ENCODE data around the gene CTCFL. TPM values are rescaled to one million over a fixed set of nuclear protein-coding genes. Genes with fewer than 3 reads are reported as not detected.

The CTCFL gene
- total RNA-seq, 1 donor, result not detected

DNA sequence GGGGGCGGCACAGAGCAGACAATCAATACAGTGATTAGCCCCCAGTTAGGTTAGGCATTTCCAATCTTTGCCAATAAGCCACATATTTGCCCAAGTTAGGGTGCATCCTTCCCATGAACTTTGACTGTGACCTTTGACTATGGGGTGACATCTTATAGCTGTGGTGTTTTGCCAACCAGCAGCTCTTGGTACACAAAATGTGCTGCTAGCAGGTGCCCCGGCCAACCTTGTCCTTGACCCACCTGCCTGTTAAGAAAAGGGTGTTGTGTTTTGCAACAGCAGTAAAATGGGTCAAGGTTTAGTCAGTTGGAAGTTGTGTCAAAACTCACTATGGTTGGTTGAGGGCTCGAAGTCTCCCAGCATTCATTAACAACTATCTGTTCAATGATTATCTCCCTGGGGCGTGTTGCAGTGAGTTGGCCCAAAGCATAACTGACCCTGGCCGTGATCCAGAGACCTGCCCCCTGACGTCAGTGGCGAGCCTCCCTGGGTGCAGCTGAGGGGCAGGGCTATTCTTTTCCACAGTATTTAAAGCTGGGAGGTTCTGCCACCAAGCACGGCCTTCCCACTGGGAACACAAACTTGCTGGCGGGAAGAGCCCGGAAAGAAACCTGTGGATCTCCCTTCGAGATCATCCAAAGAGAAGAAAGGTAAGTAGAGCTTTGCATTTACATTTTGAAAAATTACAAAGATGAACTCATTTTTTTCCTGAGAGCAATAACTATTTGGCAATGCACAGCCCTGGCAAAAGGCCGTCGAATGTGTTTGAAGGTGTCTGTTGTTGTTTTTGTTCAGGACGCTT is 35.8 kb upstream of the CTCFL start, which contains the start of gene PCK1:
Gene PCK1 (plus strand): TSS at position 557 of the 802 bp plus-strand sequence. CDS start 302 bp downstream, outside the sequence.
- DNase-seq (ENCODE audit: low read depth in 2 of 3, low spot score in 2 of 3), result no peak

DNA sequence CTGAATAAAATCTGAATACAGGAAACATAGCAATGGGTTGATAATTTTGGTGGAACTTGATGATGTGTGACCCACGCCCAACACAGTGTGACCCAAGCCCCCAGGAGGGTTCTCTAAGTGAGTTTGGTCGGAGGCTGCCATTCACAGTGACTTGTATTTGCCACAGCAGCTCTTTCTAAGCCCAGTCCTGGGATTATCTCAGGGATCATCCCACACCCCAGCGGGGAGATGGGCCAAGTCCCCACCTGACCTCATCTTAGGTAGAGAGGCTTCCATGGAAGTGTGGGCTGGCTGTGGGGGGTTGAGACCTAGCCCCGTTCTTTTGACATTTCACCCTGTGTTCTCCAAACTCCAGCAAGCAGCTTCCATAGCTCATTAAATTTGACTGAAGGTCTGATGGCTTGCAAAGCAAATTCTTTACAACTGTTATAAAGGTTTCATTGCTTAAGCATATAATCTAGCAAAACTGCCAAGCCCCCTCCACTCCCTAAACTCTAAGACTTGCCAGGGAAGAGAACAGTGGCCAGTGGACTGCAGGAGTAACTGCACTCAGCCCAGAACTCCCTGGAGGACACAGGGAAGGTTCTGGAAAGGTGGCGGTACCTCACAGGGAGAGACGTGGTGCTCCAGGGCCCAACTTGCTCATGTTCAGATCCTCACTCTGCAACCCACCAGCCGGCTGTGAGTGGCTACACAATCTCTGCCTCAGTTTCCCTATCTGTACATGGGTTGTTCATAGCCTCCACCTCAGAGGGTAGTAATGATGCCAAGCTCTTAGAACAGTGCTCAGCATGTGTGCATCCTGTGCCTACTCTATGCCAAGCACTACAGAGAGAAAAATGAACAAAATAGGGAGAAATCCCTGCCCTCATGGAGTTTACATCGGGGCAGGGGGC is 35.0 kb upstream of the CTCFL start:
- DNase-seq (ENCODE audit: low read depth in 2 of 3, low spot score in 2 of 3), result no peak

DNA sequence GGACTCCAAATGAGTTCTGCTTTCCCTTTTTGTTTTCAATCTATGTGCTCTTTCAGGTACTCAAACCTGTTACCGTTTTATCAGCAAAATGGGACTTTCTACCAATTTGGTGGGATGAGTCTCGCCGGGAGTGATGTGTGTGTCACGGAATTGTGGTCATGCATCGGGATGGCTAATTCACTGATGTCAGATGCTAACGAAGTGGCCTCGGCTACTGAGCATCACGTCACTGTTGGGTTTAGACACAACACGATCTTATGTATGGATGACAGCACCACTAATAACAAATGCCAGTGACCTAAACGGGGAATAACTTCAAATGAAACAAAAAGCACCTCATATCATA is 34.3 kb upstream of the CTCFL start:
- DNase-seq (ENCODE audit: low read depth in 2 of 3, low spot score in 2 of 3), result no peak

DNA sequence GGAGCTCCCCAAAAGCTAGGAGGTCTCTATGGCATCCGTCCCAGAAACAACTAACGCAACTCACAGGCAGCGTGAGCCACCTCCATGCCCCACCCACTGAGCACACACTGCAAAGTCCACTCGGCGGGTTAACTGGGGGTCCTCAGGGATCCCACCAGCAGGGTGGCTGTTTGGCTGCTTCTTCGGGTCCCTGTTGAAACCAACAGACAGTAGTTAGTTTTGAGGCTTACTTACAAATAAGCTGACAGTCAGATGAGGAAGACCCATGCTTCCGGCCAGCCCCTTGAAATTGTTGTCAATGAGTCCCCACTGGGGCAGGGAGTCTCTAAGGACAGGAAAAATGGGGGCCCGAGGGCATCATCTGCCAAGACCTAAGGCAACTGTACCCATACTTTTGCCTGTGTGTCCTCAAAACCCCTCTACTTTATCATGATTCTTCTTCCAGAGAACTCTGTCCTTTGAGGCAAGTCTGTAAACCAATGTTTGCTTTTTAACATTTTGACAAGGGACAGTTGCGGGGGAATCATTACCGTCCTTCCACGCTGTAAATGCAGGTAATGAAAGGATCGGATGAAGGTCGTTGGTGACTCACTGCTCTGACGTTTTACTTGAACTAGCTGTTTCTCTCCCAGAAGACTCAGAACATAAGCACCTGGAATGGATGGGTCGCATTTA is 33.8 kb upstream of the CTCFL start:
- DNase-seq (ENCODE audit: low read depth in 2 of 3, low spot score in 2 of 3), result no peak

DNA sequence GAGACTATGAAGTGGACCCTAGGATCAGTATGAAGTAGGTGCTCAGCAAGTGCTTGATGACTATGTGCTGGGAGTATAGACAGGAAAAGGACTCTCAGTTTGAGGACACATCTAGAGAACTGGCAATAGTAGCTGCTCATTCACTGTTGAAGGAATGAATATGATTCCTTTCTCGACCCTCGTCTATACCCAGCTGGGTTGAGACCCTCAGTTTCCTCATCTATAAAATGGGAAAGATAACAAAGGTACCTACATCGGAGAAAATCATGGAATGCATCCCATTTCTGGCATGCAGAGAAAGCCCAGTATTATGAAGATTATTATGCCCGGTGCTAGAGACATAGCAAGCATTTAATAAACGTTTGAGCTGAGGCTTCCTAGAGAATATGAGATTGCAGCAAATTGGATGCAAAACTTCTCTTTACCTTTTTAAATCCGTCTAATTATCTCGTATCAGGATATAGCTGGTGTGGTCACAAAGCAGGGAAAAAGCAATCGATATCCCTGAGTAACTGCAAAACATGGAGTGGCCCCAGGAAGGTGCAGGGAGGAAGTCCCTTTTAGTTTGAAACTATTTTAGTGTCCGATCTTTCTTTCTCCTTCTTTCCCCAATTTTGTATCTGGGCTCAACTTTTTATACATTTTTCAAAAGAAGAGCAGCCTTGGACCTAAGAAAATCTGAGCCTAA is 33.1 kb upstream of the CTCFL start:
- DNase-seq (ENCODE audit: low read depth in 2 of 3, low spot score in 2 of 3), result no peak

DNA sequence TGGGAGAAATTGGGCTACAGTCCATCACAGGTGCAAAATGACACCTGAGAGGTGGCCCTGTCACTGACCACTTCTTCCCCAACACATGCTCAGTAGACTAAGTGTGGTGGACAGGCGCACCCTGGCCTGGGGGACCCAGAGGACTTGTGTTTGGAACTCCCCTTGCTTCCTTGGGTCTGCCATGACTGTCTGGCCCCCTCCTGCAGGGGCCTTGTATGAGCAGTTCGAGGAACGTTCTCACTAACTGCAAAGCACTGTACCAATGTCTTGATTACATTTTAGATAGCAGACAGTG is 32.0 kb upstream of the CTCFL start:
- no peak for DNase-seq (ENCODE audit: low read depth in 2 of 3, low spot score in 2 of 3)

DNA sequence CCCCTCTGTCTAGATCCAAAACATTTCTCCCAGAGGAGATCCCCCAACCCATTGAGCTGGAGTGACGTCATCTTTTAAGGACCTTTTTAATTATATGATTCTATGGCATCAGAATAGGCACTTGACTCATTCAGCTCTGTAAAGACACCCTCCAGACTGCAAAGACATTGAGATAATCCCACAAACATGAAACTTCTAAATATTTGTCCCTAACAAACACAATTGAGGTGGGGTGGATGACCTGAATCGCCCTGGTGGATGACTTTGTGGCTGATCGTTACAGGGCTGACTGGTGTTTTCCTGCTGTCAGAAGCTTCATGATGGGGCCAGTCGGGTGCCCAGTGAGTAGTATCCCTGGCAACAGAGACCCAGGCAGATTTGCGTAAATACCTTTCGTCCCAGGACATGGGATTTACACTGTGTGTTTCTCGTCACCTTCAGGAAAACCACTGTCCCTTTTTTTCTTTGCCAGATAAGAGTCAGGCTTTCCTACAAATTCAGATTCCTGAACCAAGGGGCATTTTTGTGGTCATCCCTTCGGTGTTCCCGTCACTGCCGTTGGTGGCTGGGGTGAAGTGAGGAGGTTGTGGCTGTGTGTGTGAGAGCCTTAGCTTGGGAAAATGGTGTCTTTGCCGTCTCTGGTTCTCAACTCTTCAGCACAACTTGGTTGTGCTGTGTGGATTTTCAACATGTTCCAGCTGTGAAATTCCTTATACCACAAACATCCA is 30.7 kb upstream of the CTCFL start:
- no peak for DNase-seq (ENCODE audit: low read depth in 2 of 3, low spot score in 2 of 3)

DNA sequence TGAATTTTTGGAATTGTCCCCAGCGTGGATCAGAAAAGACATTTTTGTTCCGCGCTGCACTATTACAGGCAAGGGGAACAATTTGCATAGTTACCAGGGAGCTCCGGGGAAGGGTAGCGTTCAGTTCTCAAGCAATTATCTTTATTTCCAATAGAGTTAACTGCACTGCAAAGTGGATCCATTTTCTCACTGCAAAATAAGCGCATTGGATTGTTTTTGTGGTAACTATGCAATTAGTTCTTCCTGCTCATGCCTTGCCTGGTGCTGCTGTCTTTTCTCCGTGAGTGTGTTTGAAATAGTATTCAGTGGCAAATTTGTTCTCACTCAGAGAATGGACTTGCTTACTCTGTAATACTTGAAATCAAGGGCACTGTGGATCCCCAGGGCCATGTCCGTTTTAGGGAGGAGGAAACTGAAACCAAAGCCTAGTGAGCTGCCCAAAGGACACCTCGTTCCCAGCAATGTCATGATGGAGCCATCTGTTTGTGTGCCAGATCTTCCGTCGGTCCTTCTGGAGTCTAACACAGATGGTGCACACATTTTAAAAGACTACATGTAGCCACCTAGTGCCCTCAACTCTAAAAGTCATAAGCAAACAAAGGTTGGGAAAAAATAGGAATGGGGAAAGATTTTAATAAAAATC is 28.6 kb upstream of the CTCFL start:
- DNase-seq (ENCODE audit: low read depth in 2 of 3, low spot score in 2 of 3), result no peak

DNA sequence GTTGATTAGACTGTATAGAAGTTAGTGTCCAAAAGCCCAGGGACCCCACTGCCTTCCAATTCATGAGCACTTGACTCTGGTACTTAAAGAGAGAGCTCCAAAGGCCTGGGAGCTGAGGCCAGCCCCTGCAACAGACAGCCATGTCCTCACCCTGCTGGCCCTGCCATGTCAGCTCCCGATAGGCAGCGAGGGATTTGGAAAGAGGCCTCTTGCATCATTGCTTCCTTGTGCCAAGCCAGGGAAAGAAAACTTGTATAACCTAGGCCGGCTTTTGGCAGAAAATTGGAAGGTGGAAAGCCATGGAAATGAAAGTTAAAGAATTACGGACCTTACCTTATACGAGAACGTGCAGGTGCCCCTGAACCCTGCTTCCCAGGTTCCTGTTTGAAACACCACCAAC is 27.5 kb upstream of the CTCFL start:
- no peak for DNase-seq (ENCODE audit: low read depth in 2 of 3, low spot score in 2 of 3)

DNA sequence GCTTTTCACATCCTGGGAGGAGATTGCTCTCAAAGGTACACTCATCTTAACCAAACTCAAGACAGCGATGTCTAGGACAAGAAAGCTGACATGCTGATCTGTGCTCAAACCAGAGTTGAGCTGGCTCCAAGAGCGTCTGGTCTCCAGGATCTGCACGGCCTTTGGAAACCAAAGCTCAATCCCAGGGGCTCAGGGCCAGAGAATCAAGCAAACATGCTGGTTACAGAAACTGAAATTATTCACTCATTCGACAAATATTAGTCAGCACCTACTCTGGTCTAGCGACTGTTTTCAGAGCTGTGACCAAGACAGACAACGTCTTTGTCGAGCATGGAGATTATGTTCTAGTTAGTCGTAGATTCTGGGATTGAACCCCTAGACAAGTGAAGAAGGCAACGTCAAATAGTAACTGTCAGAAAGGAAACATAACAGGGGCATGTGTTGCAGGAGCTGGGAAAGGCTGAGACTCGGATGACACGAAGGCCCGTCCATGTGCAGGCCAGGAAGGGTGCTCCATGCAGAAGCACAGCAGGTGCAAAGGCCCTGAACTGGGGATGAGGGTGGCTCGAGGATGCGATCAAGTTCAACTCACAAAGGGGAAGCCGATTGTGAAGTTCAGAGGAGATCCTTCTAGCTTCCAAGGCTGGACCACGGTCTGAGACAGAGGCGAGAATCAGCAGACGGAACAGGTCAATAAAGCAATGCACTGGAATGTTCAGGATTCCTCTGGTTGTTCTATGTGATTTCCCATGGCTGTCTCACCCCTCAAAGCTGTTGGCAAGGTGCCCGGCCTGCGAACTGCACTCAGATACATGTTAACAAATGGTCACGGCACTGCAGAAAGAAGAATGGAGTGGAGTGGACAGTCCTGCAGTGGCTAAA is 23.5 kb upstream of the CTCFL start:
- DNase-seq (ENCODE audit: low read depth in 2 of 3, low spot score in 2 of 3), result no peak

DNA sequence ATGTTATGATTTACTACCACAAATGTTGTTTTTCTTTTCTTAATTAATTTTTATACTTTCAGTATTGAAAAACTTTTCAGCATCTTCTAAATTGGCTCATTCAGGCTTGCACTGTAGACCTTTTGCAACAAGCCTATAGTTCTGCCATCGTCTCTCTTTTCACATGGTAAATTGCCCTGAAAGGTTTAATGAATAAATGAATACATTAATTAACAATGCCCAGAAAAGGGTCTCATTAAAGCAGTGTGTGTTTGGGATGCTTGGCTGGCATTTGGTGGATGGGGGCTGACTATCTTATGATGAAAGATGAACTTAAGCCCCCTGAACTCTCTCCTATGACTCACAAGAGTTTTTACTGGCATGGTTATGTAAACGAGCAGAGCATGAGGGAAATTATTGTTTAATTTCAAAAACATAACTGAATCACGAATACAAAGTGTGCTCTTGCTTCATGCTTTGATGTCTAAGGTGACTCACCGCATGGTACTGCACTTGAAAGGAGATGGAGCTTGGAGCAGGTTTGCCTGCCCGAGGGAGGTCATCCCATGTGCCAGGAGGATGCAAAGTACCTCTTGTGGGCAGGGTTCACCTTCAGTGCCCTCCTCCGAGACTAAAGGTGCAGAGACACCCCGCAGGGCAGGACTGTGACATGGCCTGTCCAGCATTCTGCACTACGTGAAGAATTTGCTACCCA is 22.2 kb upstream of the CTCFL start:
- DNase-seq (ENCODE audit: low read depth in 2 of 3, low spot score in 2 of 3), result no peak

DNA sequence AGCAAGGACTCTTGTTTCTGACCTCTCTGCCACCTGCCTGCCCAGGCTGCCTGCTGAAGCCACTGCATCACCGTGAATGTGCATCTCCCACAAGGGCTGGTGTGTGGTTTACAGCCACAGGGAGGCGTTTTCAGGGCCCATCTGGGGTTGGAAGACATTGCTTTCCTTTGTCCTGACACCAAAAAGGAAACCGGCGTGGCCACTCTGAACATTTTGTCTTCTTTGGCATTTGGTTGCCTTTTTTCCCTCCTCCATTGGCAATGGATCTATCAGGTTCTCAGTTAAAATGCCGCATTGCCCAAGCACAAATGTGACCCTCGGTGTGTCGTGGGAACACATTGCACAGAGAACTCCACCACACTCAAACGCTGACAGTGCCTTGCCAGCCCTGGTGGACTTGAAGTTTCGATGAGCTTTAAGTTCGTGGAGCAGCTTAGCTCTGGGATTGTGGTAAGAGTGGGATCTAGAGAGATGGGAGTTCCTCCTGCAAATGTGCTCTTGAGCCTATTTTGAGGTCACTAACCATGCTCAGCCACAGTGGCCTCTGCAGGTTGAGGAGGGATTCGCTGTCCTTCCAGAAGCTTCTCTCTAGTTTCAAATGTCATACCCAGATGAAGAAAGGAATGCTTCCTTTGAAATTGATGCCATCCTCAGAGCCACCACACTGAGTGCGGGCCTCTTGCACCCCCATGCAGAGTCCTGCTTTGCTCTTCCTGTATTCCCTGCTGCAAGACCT is 21.2 kb upstream of the CTCFL start:
- DNase-seq (ENCODE audit: low read depth in 2 of 3, low spot score in 2 of 3), result no peak

DNA sequence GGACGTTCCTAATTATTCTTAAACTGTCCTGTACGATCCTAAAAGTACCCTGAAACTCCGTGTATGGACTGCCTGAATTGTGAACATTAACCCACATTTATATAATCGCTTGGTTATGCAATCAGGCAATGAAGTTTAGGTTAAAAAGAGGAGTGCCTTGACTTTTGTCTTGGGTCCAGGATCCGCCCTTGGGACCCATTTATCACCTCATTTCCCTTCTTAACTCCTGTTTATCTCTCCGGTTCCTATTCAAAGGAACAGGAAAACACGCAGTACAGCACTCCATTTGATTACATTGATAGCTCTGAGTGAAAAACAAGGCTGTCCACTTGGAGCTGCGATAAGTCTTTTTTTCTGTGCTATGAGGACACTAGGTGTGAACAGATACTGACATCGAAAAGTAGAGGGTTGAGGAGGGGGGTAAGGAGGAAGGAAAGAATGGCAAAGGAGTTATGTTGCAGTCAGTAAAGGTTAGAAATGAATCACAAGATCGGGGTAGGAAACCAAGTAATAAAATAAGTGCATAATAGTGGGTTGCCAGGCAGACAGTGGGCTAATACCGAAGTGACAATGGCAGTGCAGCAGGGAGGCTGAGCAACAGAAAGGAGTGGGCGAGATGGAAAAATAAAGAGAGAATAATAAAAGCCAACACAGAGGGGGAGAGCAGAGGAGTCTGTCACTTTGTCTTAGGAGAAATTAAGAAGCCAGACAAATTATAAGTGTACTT is 20.1 kb upstream of the CTCFL start:
- DNase-seq (ENCODE audit: low read depth in 2 of 3, low spot score in 2 of 3), result no peak

DNA sequence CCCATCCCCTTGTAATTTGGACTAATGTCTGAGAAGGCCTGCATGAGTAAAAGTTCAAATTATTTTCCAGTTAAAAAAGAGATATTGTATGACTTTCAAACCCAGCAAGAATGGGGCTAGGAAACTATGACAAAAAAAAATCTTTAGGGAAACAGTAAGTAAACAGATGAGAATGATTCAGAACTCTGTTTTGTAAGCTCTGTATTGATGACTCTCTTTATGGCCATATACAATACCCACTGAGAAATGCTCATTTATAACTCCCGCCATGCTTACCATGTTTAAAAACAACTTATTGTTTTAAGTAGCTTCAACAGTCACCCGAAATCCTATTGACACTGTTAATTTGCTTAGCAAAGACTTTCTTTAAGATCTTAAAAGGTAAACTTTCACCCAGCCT is 18.8 kb upstream of the CTCFL start:
- DNase-seq (ENCODE audit: low read depth in 2 of 3, low spot score in 2 of 3), result no peak

DNA sequence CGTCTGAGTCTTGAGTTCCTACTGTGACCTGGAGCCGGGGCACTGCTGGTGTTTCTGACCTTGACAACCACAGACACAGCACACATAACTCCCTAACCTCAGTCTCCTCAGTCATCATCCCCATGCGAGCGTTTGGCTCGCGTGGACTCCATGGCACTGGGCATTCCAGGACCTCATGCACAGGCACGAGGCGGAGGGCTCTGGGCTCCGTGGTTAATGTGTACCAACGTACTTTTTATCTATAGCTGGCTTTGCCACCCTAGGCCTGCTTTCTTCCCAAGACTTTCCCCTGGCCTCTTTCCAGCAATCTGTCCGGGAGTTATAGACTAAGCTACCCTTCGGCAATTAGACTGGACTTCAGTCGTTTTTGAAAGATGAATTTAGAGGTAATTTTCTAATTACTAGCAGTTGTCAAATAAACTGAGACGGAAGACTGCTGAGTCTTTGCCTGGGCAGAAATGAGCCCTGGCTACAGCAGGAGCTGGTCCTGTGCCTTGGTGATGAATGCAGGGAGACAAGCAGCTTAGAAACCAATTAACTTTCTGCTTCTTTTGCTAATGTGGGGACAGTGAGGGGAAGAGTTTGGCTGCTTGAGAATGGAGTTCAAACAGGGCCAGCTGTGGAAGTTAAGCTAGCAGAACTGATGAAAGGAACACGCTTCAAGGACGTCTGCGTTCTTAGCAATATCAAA is 16.1 kb upstream of the CTCFL start:
- no peak for DNase-seq (ENCODE audit: low read depth in 2 of 3, low spot score in 2 of 3)

DNA sequence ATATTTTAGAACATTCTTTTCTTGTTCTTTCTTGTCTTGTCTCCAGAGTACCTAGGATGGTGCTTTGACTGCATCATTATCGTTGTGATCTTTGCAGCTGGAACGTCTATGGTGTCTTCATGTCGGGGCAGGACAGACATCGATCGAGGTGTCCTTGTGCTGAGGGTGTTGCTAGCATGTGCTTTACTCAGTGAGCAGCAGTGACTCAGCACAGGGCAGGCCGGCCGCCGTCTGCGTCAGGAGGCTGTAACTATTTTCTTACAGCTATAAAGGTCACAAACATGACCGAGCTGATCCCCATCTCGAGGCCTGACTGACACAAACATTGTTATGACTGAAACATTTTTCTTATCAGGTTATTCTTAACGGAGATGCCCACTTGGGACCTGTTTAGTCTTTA is 14.9 kb upstream of the CTCFL start:
- no peak for DNase-seq (ENCODE audit: low read depth in 2 of 3, low spot score in 2 of 3)

All from hematopoietic multipotent progenitor cell (in vitro differentiated cells).